PFSK-1 (cell line): ENCODE measurements around the gene SCNN1B.

ENCODE experiments used
- FOXP2 ChIP-seq: optimal IDR thresholded peaks from 2 replicates; pipeline ENCODE3; 2011; ENCODE audit warnings: borderline replicate concordance, control low read depth, inconsistent platforms; ENCODE audit not compliant: insufficient read depth; ENCODE audit errors: extremely low read length, extremely low read depth
- POLR2AphosphoS5 ChIP-seq: IDR thresholded peaks from 2 replicates; pipeline ENCODE4 v1.6.1; 2012; ENCODE audit warnings: low read depth, mild to moderate bottlenecking, control low read depth, low read length, moderate library complexity
- SIN3A ChIP-seq: IDR thresholded peaks from 2 replicates; pipeline ENCODE4 v1.6.1; 2012; ENCODE audit warnings: mild to moderate bottlenecking, low read length, moderate library complexity, borderline replicate concordance; ENCODE audit not compliant: insufficient read depth
- TAF1 ChIP-seq: IDR thresholded peaks from 2 replicates; pipeline ENCODE4 v1.6.1; 2012; ENCODE audit warnings: low read length, control low read depth, borderline replicate concordance; ENCODE audit not compliant: insufficient read depth
- TF ChIP-seq, protein P1 (sequence below), 2 experiments: IDR thresholded peaks; 2 replicates each; pipeline versions ENCODE4 v1.6.1 to v1.8.0; 2011 to 2012; ENCODE audit warnings: low read depth in 2 of 2, low read length in 2 of 2, control low read depth in 1 of 2, inconsistent platforms in 1 of 2, mild to moderate bottlenecking in 1 of 2, moderate library complexity in 1 of 2; ENCODE audit not compliant: insufficient read depth in 1 of 2

SCNN1B gene

DNA sequence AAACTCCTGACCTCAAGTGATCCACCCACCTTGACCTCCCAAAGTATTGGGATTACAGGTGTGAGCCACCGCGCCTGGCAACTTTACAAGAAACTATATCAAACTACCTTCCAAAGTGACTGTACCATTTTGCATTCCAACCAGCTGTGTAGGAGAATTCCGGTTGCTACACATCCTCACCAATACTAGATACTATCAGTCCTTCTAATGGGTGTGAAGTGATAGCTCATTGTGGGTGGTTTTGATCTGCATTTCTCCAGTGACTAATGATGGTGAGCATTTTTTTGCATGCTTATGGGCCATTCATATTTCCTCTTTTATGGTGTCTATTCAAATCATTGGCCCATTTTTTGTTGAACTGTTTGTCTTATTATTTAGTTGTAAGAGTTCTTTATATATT, 37.7 kb downstream of the SCNN1B start:
- TF ChIP-seq TAF1 (no peak), SIN3A (no peak), POLR2AphosphoS5 (no peak), FOXP2 (no peak)
- TF ChIP-seq, protein P1, sequence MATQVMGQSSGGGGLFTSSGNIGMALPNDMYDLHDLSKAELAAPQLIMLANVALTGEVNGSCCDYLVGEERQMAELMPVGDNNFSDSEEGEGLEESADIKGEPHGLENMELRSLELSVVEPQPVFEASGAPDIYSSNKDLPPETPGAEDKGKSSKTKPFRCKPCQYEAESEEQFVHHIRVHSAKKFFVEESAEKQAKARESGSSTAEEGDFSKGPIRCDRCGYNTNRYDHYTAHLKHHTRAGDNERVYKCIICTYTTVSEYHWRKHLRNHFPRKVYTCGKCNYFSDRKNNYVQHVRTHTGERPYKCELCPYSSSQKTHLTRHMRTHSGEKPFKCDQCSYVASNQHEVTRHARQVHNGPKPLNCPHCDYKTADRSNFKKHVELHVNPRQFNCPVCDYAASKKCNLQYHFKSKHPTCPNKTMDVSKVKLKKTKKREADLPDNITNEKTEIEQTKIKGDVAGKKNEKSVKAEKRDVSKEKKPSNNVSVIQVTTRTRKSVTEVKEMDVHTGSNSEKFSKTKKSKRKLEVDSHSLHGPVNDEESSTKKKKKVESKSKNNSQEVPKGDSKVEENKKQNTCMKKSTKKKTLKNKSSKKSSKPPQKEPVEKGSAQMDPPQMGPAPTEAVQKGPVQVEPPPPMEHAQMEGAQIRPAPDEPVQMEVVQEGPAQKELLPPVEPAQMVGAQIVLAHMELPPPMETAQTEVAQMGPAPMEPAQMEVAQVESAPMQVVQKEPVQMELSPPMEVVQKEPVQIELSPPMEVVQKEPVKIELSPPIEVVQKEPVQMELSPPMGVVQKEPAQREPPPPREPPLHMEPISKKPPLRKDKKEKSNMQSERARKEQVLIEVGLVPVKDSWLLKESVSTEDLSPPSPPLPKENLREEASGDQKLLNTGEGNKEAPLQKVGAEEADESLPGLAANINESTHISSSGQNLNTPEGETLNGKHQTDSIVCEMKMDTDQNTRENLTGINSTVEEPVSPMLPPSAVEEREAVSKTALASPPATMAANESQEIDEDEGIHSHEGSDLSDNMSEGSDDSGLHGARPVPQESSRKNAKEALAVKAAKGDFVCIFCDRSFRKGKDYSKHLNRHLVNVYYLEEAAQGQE (IDR thresholded peaks at IDR 0.05; ENCODE audit: insufficient read depth in 1 of 2, low read depth in 2 of 2, low read length in 2 of 2), result no peak

DNA sequence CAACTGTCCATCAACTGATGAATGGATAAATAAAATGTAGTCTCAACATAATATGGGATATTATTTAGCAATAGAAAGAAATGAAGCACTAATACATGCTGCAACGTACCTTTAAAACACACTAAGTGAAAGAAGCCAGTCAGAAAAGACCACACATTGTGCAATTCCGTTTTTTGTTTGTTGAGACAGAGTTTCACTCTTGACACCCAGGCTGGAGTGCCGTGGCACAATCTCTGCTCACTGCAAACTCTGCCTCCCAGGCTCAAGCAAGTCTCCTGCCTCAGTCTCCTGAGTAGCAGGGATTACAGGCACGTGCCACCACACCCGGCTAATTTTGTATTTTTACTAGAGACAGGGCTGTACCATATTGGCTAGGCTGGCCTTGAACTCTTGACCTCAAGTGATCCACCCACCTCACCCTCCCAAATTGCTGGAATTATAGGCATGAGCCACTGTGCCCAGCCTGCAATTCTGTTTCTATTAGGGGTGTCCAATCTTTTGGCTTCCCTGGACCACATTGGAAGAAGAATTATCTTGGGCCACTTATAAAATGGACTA, 40.1 kb downstream of the SCNN1B start:
- TF ChIP-seq, protein P1 (IDR thresholded peaks at IDR 0.05; ENCODE audit: insufficient read depth in 1 of 2, low read depth in 2 of 2, low read length in 2 of 2), result no peak
- no peak for TF ChIP-seq POLR2AphosphoS5
- TF ChIP-seq TAF1, result no peak
- TF ChIP-seq FOXP2, result no peak
- TF ChIP-seq SIN3A, result no peak

DNA sequence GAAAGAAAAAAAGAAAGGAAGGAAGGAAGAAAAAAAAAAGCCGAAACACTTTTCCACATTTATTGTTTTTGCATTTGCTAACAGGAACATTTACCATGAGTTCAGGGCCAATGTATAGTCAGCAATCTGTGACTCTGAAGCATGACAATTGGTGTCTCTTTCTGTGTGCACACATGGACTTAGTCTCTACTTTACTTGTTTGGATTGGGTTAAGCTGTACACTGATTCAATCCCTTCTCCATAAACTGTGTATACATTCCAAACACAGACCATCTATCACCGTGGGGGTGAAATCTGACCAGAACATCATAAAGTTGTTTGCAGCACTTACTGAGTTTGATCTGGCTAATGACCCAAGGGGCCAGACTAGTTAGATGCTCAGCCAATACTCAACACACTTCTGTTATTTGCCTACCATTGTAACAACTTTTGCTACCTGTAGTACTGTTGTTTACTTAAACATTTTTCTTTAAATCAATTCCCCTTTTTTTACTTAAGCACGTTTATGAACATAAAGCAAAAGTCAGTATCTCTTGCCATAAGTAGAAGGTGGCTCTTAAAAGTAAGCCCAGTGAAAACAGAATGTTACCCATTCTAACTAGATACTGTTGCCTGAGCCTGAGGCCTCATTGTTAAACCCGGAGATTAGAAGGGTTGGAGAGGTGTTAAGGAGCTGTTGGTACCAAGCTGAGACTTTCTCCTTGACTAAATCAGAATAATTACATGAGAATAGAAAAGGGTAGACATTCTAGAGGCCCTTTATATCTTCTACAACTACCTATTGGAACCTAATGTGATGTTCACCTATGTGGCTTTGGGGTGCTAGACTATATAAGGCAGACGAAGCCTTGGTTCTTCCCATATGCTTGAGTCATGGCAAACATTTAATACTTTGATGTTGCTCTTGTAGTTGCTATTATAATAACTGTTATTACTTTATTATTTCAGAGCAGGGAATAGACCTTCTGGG, 41.8 kb downstream of the SCNN1B start:
- no peak for TF ChIP-seq POLR2AphosphoS5
- TF ChIP-seq, protein P1 (IDR thresholded peaks at IDR 0.05; ENCODE audit: insufficient read depth in 1 of 2, low read depth in 2 of 2, low read length in 2 of 2), result no peak
- no peak for TF ChIP-seq SIN3A
- TF ChIP-seq TAF1, result no peak
- TF ChIP-seq FOXP2, result no peak

DNA sequence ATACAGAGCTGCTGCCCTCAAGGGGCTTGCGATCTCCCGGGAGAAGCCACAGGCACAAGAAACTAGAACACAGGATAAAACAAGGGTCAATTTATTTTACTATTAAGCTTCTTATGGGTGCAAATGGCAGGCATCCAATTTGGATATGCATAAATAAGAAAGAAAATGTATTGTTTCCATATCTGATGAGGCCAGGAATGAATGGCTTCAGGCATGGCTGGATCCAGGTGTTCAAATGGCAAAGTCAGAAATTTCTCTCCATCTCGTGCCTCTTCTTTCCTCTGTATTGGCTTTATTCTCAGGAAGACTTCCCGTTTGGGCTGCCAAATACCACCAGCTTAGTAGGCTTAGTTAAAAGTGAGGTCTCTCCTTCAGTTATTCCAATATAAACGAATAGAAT, 43.1 kb downstream of the SCNN1B start:
- TF ChIP-seq FOXP2, result no peak
- TF ChIP-seq, protein P1 (IDR thresholded peaks at IDR 0.05; ENCODE audit: insufficient read depth in 1 of 2, low read depth in 2 of 2, low read length in 2 of 2), result no peak
- TF ChIP-seq POLR2AphosphoS5, result no peak
